HEK293T (cell line): ENCODE measurements around the gene TTC21A.

Experiments
- ELF4 ChIP-seq: fragments of 450-650 bp; IDR thresholded peaks from 2 replicates; pipeline ENCODE4 v1.6.1; 2017; ENCODE audit warnings: antibody characterized with exemption
- HDGF ChIP-seq: fragments of 450-650 bp; IDR thresholded peaks from 2 replicates; pipeline ENCODE4 v1.6.1; 2017; ENCODE audit warnings: antibody characterized with exemption, borderline replicate concordance
- NFRKB ChIP-seq: fragments of 450-650 bp; IDR thresholded peaks from 2 replicates; pipeline ENCODE4 v1.6.1; 2016; ENCODE audit warnings: mild to moderate bottlenecking, moderate library complexity
- SP1 ChIP-seq: fragments of 450-650 bp; IDR thresholded peaks from 2 replicates; pipeline ENCODE4 v1.6.1; 2017
- TARDBP ChIP-seq: fragments of 450-650 bp; IDR thresholded peaks from 2 replicates; pipeline ENCODE4 v1.6.1; 2016

- TF ChIP-seq TARDBP, result no peak
- TF ChIP-seq SP1, result no peak
- no peak for TF ChIP-seq ELF4
- TF ChIP-seq HDGF, result no peak
- TF ChIP-seq NFRKB, result no peak
These were observed 19.1 kb downstream of the TTC21A start for GRCh38 chr3:39126532-39127071.
